Limb (tissue), 2 donors: ENCODE measurements around the gene UMPS.
"Not testable (repeated sequence)": the region's sequence is repeated elsewhere in the genome, so short reads cannot be mapped to it uniquely, and the experiment has no call there.

Experiments
- DNase-seq, 2 donors: peaks; one replicate each; pipeline ENCODE4 v3.0.0-alpha.2; 2016; ENCODE audit errors: extremely low spot score in 2 of 2

Gene UMPS

DNA sequence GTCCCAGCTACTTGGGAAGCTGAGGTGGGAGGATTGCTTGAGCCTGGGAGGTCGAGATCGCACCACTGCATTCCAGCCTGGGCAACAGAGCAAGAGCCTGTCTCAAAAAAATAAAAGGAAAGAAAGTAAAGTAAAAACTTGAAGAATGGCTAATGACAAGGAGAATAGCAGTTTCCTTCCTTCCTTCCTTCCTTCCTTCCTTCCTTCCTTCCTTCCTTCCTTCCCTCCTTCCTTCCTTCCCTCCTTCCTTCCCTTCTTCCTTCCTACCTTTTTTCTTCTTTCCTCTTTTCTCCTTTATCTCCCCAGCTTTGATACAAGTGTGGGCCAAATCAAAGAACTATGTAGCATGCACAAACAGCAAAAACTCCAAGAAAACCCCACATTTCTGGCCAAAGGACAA lies 23.0 kb upstream of the UMPS start:
- DNase-seq: not testable (repeated sequence)

DNA sequence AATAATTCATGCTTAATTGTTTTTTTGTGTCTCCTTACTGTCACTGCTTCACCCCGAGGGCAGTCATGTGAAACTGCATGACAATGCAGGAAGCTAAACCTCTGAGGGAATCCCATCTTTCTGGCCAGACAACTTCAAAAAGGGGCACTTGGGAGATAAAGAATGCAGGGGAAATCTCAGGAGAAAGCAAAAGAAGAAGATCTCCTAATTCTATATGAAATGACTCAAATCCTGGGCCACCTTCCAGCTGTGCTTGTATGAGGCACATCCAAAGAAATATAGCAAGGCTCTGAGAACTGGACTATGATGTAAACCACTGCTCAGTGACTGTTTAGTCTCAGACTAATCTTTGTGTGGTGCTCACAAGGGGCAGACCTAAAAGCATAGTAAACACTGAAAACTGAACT lies 22.6 kb upstream of the UMPS start:
- no peak for DNase-seq

DNA sequence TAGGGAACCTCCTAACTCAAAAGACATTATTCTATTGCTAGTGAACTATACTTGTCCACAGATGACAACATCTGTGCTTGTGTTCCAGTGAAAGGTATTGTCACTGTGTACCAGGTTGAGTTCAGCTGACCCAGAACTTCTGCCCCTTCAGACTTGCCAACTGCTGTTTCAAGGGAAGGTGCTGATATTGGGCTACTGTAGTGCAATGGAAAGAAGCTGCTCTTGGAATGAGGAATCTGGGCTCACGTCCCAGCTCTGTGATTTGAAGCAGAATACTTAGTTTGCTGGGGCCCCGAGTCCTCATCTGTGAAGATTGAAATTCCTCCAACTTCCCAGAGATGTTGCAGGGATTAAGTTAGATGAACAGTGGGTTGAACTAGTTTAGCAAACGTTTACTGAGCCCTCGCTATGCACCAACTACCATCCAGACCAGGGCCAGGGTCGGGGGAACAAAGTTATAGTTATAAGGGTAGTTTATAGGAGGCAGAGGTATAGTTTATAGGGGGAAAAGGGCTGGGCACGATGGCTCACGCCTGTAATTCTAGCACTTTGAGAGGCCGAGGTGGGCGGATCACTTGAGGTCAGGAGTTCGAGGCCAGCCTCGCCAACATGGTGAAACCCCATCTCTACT lies 15.9 kb upstream of the UMPS start:
- peak in 1 of 2 donors; percentile 33 for DNase-seq

- DNase-seq: no peak
Observed at GRCh38 chr3:124722589-124722988, 7.7 kb upstream of the UMPS start.

- DNase-seq: no peak
Observed at GRCh38 chr3:124730941-124731297, 667 bp downstream of the UMPS start.

DNA sequence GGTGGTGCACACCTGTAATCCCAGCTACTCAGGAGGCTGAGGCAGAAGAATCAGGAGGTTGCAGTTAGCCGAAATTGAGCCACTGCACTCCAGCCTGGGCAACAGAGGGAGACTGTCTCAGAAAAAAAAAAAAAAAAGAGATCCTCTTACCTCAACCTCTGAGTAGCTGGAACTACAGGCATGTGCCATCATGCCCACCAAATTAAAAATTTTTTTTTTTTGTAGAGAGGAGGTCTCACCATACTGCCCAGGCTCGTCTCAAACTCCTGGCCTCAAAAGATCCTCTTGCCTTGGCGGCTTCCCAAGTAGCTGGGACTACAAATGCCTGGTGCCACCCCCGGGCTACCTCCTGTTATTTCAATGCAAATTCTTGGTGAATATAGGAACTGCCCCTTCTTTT lies 1.5 kb downstream of the UMPS start:
- no peak for DNase-seq

DNA sequence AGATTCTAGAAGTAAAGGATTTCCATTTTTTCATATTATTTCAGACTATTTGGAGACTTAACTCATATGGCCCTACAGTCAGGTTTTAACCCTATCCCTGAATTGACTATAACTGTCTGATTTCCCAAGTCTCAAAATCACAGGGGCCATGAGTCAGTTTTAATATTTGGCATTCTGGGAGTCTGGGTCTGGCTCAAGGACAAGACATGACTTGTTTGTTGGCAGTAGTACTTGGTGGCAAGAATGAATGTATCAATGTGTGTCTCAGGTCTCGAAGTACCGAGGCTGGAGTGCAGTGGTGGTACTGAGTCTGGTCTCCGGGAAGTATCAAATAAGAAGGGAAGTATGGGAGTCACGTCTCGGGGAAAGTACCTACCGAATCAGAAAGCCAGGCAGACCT lies 10.8 kb downstream of the UMPS start:
- DNase-seq: no peak

- no peak for DNase-seq
Observed at GRCh38 chr3:124745756-124746155, 15.5 kb downstream of the UMPS start.

GRCh38 chr3:124747111-124747981 lies 17.1 kb downstream of the UMPS start:
- DNase-seq: no peak

DNA sequence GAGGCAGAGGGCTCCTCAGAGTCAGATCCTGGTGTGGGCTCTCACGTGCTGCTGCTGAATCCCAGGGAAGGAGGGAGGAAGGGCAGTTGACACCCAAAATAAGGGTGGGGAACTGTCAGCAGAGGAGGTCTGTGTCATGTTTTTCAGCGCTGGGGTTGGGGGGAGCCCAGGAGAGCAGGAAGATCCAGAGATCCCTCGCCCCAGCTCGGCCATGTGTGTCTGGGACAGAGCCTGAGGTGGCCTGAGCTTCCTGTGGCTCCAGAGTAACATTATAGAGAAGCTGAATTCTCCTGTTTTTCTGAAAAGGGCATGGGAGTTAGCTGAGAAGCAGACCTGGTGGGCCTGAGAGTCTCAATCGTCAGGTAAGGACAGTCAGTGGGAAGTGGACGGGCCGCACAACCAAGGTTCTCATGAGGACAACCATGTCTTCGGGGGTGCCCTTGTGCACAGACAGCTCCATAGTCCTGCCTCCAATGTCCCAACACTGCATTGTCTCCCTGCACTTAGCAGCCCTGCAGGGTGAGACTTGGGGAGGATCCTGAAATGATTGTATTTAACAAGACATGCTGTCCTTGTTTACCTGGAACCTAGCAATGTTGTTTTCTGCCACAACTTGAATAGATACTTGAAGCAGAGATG lies 18.4 kb downstream of the UMPS start:
- no peak for DNase-seq

- not testable (repeated sequence) for DNase-seq
Observed at GRCh38 chr3:124749877-124750276, 19.6 kb downstream of the UMPS start.

DNA sequence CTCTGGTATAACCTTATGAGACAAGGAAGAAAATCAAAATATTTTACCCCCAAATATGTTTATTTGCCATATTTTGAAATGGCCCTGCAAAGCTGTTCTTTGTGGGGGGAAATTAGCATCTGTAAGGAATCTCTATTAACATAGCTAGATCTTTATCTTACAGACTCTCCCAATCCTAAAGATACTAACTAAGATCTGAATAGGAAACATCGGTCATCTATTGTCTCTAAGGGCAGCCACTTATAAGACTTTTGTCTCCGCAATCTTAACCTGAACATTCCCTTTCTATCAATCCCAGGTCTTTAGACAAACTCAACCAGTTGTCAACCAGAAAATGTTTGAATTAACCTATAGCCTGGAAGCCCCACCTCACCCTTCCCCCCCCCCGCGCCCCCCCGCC lies 21.2 kb downstream of the UMPS start:
- no peak for DNase-seq

DNA sequence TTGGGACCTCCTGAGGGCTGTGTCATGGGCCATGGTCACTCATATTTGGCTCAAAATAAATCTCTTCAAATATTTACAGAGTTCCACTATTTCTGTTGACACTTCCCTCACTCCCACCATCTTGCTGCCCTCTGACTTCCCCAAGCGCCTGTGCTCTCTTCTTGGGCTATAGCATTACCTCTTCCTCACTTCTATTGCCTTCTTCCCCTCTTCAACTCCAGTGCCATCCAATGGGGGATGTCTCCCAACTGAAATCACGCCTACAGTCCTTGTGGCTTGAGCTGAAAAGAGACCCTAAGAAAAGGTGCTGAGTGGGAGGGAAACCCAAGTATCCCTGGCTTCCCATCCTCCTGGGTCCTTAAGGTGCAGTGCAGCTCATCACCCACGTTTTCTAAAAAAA lies 21.8 kb downstream of the UMPS start:
- no peak for DNase-seq

GRCh38 chr3:124757926-124758325 lies 27.7 kb downstream of the UMPS start:
- DNase-seq: not testable (repeated sequence)

- DNase-seq: no peak
Observed at GRCh38 chr3:124758851-124759635, 28.8 kb downstream of the UMPS start.

GRCh38 chr3:124759666-124760401 lies 29.6 kb downstream of the UMPS start:
- DNase-seq: no peak

- peak in 1 of 2 donors; percentile 42 for DNase-seq
Observed at GRCh38 chr3:124760601-124761000, 30.3 kb downstream of the UMPS start.

GRCh38 chr3:124761250-124761796 lies 31.1 kb downstream of the UMPS start:
- DNase-seq: peak; percentile 84 to 88

DNA sequence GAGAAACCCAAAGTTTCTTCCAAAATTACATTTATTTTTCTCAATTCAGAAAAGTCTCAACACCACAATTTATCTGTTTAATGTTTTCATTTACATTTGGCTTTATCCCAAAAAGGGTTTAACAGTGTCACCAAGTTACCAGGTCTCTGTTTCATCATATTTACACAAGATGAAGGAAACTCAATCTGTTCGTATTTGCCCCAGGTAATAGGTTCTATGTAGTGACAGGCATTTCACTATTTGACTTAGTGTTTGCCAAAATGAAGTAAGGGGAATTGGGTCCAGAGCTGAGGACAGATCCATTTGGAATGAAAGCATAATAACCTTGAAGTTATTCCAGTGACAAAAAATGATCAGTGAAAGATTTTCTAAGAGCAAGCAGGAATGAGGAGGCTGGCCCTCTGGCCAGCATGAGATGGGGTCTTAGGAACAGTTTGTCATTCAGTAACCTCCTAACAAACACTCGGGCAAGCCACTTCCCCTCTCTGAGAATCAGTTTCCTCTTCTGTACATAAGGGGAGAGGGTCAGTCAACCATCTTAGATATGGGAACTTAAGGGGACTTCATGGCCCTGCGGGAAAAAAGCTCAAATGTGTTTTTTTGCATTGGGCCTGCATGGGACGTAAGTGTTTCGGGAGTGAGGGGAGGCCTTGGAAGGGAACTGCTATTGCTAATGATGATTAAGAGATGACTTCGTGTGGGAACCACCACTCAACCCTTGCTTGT lies 31.8 kb downstream of the UMPS start:
- DNase-seq: no peak

GRCh38 chr3:124762661-124763011 lies 32.4 kb downstream of the UMPS start:
- no peak for DNase-seq
